ENCODE measurements around the gene ZAR1.

The ZAR1 gene

DNA sequence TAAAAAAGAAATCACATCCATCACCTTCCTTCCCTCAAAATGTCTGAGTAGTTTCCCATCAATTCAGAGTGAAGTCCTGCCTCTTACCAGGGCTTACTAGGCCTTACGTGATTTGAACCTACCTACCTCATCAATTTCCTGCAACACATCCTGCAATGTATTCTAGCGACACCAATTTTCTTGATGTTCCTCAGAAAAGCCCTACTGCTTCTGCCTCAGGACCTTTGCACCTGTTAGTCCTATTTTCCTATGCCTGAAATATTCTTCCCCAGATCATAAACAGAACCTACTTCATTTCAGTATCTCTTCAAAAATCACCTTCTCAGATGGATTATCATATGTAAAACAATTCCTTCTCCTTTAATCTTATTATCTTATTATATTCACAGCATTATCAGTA lies 52.8 kb downstream of the ZAR1 start:
- Histone ChIP-seq H2AFZ (ENCODE audit: low read length) (no peak overlapping the region), H3K9me2 (replicated peaks; ENCODE audit: insufficient read depth, low read length) (no peaks in the 10 kb centered on the region)
- TF ChIP-seq EZH2 (optimal IDR thresholded peaks at IDR 0.05; ENCODE audit: low read depth, low read length): no peak
- no peak for TF ChIP-seq EZH2phosphoT487 (IDR thresholded peaks at IDR 0.05; ENCODE audit: low read length)
- TF ChIP-seq, protein P1, sequence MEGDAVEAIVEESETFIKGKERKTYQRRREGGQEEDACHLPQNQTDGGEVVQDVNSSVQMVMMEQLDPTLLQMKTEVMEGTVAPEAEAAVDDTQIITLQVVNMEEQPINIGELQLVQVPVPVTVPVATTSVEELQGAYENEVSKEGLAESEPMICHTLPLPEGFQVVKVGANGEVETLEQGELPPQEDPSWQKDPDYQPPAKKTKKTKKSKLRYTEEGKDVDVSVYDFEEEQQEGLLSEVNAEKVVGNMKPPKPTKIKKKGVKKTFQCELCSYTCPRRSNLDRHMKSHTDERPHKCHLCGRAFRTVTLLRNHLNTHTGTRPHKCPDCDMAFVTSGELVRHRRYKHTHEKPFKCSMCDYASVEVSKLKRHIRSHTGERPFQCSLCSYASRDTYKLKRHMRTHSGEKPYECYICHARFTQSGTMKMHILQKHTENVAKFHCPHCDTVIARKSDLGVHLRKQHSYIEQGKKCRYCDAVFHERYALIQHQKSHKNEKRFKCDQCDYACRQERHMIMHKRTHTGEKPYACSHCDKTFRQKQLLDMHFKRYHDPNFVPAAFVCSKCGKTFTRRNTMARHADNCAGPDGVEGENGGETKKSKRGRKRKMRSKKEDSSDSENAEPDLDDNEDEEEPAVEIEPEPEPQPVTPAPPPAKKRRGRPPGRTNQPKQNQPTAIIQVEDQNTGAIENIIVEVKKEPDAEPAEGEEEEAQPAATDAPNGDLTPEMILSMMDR (IDR thresholded peaks at IDR 0.05; ENCODE audit: low read length): no peak

DNA sequence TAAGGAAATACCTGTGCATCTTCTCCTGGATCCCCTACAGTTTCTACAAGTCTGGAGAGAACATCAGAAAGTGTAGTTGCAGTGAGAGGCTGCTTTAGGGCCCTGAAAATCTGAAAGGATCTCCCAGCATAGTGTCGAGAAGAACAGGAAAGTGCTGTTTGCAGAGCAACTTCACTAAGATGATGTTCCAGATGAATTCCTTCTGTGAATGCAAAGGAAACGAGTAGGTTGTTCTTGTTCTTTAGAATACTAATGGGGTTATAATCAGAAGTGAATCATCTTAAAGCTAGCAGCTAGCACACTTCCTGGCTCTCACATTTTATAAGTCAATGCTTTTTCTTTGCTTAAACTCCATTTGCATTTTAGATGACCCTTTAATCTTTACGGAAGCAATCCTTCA lies 53.7 kb downstream of the ZAR1 start:
- no peak for DNase-seq
- Histone ChIP-seq H3K36me3 (replicated peaks; ENCODE audit: insufficient read depth, low read length) (peaks cover 8% of the 10 kb centered on the region), H3K4me1 (ENCODE audit: low read length) (no peaks in the 10 kb centered on the region), H3K27me3 (replicated peaks; ENCODE audit: insufficient read depth, low read length) (no peaks in the 10 kb centered on the region), H3K4me2 (ENCODE audit: low read depth, low read length) (no peak overlapping the region), H3K79me2 (ENCODE audit: low read length) (no peaks in the 10 kb centered on the region), H4K20me1 (ENCODE audit: insufficient read depth, low read length) (no peaks in the 10 kb centered on the region), H3F3A (ENCODE audit: insufficient read depth, low read length) (no peaks in the 10 kb centered on the region), H3K27ac (ENCODE audit: low read length) (no peak overlapping the region), H3K9ac (ENCODE audit: low read length) (no peak overlapping the region), H2AFZ (ENCODE audit: low read length) (no peak overlapping the region), H3K4me3 (ENCODE audit: low read length) (no peak overlapping the region), H3K9me3 (replicated peaks; ENCODE audit: insufficient read depth, low read length) (no peaks in the 10 kb centered on the region), H3K9me2 (replicated peaks; ENCODE audit: insufficient read depth, low read length) (no peaks in the 10 kb centered on the region)
- no peak for TF ChIP-seq EZH2 (optimal IDR thresholded peaks at IDR 0.05; ENCODE audit: low read depth, low read length)

More for the DNA sequence above, 52.8 kb downstream of the ZAR1 start:
- Histone ChIP-seq H3K79me2 (ENCODE audit: low read length) (no peaks in the 10 kb centered on the region), H3K4me3 (ENCODE audit: low read length) (no peak overlapping the region), H3K4me2 (ENCODE audit: low read depth, low read length) (no peak overlapping the region), H3F3A (ENCODE audit: insufficient read depth, low read length) (no peaks in the 10 kb centered on the region), H3K27me3 (replicated peaks; ENCODE audit: insufficient read depth, low read length) (no peaks in the 10 kb centered on the region), H3K4me1 (ENCODE audit: low read length) (no peaks in the 10 kb centered on the region), H3K9me3 (replicated peaks; ENCODE audit: insufficient read depth, low read length) (no peaks in the 10 kb centered on the region), H3K9ac (ENCODE audit: low read length) (no peak overlapping the region), H4K20me1 (ENCODE audit: insufficient read depth, low read length) (no peaks in the 10 kb centered on the region), H3K27ac (ENCODE audit: low read length) (no peak overlapping the region), H3K36me3 (replicated peaks; ENCODE audit: insufficient read depth, low read length) (peaks cover 8% of the 10 kb centered on the region)
- no peak for DNase-seq

Data from MM.1S (cell line).